K562 (cell line): ENCODE measurements around the gene TFAM. TPM values are rescaled to one million over a fixed set of nuclear protein-coding genes. Genes with fewer than 3 reads are reported as not detected.

Source experiments
- ATAC-seq: fragments of 200-7000 bp; cut with Tn5 transposase; 3 replicates; pipeline ENCODE4 v1.9.1; 2020; ENCODE audit warnings: moderate library complexity
- BruUV-seq: library from RNA; stranded (reverse); fragments of 400-500 nt; replicated peaks from 2 replicates; lab custom pipeline; 2021; lab: Mats Ljungman, UMichigan
- CTCF ChIA-PET: fragments of 300-600 bp; formaldehyde crosslinking; extraction: SDS; loops from one replicate; lab custom pipeline; 2021; ENCODE audit warnings: low intra/inter-chr PET ratio; lab: Yijun Ruan, JAX
- POLR2A ChIA-PET: fragments of 300-600, 350-650 bp; sonication (Branson Sonifier 250); formaldehyde crosslinking; extraction: SDS; loops from one replicate; lab custom pipeline; 2021; ENCODE audit warnings: antibody characterized with exemption, inconsistent platforms; lab: Yijun Ruan, JAX
- DNase-seq, 4 experiments: peaks; one replicate each; pipeline versions ENCODE4 v3.0.0 to v3.0.0-alpha.2; 2011 to 2018; ENCODE audit warnings: low spot score in 3 of 4, mixed read lengths in 3 of 4; ENCODE audit errors: extremely low read depth in 1 of 4
- FAIRE-seq: peaks from 2 replicates; lab custom pipeline; 2011; peaks lifted over from hg19 to GRCh38; lab: Jason Lieb, UNC
- H2AFZ ChIP-seq: 2 replicates; pipeline ENCODE4 v1.6.0; 2011; ENCODE audit warnings: low read depth, low read length, control low read depth, inconsistent platforms
- H3K27ac ChIP-seq: fragments of 200-600 bp; 3 replicates; pipeline ENCODE4 v1.8.0; 2011; ENCODE audit warnings: low read depth, mild to moderate bottlenecking, control low read depth, inconsistent platforms, low read length, moderate library complexity, mixed read lengths; ENCODE audit errors: extremely low read depth
- H3K27me3 ChIP-seq, 2 experiments: fragments of 300-600 bp in 1 of 2; 2 replicates in 1 of 2; 3 replicates in 1 of 2; pipeline versions ENCODE4 v1.6.0 to v1.8.0; 2011; ENCODE audit warnings: inconsistent platforms in 2 of 2, low read length in 2 of 2, mild to moderate bottlenecking in 1 of 2, mixed read lengths in 1 of 2, moderate library complexity in 1 of 2; ENCODE audit not compliant: control insufficient read depth in 2 of 2, insufficient read depth in 2 of 2
- H3K36me3 ChIP-seq: fragments of 300-600 bp; 3 replicates; pipeline ENCODE4 v1.8.0; 2011; ENCODE audit warnings: mild to moderate bottlenecking, low read length, inconsistent platforms; ENCODE audit not compliant: control insufficient read depth, insufficient read depth
- H3K4me1 ChIP-seq, 2 experiments: fragments of 200-600 bp in 1 of 2; replicated peaks in 1 of 2; 2 replicates in 1 of 2; 3 replicates in 1 of 2; pipeline versions ENCODE4 v1.5.1 to v1.8.0; 2011; ENCODE audit warnings: inconsistent platforms in 2 of 2, low read length in 2 of 2, mild to moderate bottlenecking in 1 of 2, mixed read lengths in 1 of 2, moderate library complexity in 1 of 2; ENCODE audit not compliant: control insufficient read depth in 2 of 2, insufficient read depth in 2 of 2
- H3K4me2 ChIP-seq: 2 replicates; pipeline ENCODE4 v1.6.1; 2011; ENCODE audit warnings: low read length, control low read depth, inconsistent platforms, mixed read lengths; ENCODE audit not compliant: insufficient read depth
- H3K4me3 ChIP-seq: fragments of 200-600 bp; sonication (generic), shearing (Covaris generic); 2 replicates; pipeline ENCODE4 v1.5.1; 2016; ENCODE audit warnings: control low read depth, inconsistent platforms
- H3K79me2 ChIP-seq: fragments of 200-600 bp; 3 replicates; pipeline ENCODE4 v1.8.0; 2011; ENCODE audit warnings: low read length, inconsistent platforms; ENCODE audit not compliant: control insufficient read depth, insufficient read depth
- H3K9ac ChIP-seq, 2 experiments: 2 replicates each; pipeline versions ENCODE4 v1.6.0 to v1.6.1; 2011; ENCODE audit warnings: low read depth in 2 of 2, low read length in 2 of 2, control low read depth in 1 of 2, inconsistent platforms in 1 of 2, mild to moderate bottlenecking in 1 of 2, mixed read lengths in 1 of 2; ENCODE audit not compliant: insufficient read depth in 1 of 2
- H3K9me1 ChIP-seq: one replicate; pipeline ENCODE4 v1.6.0; 2011; ENCODE audit warnings: inconsistent platforms, mild to moderate bottlenecking, low read length, moderate library complexity; ENCODE audit not compliant: control insufficient read depth, insufficient read depth
- H3K9me3 ChIP-seq: replicated peaks from 2 replicates; pipeline ENCODE4 v1.5.1; 2011; ENCODE audit warnings: low read depth, low read length, inconsistent platforms; ENCODE audit not compliant: control insufficient read depth, insufficient read depth
- H4K20me1 ChIP-seq: replicated peaks from 2 replicates; pipeline ENCODE4 v1.6.1; 2011; ENCODE audit warnings: low read length, inconsistent platforms, mixed read lengths; ENCODE audit not compliant: control insufficient read depth, insufficient read depth
- ARID1B ChIP-seq: fragments of 450-650 bp; IDR thresholded peaks from 2 replicates; pipeline ENCODE4 v1.6.1; 2016; ENCODE audit warnings: antibody characterized with exemption, mild to moderate bottlenecking, inconsistent platforms
- CBFB ChIP-seq: sonication (generic); formaldehyde crosslinking; IDR thresholded peaks from 2 replicates; pipeline ENCODE4 v1.4.0; 2020; ENCODE audit warnings: mild to moderate bottlenecking, missing genetic modification reagents
- ELF1 ChIP-seq: fragments of 200-800 bp; sonication (Bioruptor generic); IDR thresholded peaks from 2 replicates; pipeline ENCODE4 v1.6.1; 2016; ENCODE audit warnings: missing genetic modification characterization, missing compliant biosample characterization
- FOXA3 ChIP-seq, 2 experiments: fragments of 450-650 bp in 1 of 2; sonication (generic) in 1 of 2; formaldehyde crosslinking; IDR thresholded peaks in 1 of 2; conservative IDR thresholded peaks in 1 of 2; 2 replicates each; pipeline versions ENCODE4 v1.4.0 to v1.8.0; 2020 to 2022; ENCODE audit warnings: mild to moderate bottlenecking in 2 of 2, missing genetic modification reagents in 1 of 2
- FOXJ2 ChIP-seq: fragments of 200-800 bp; sonication (Bioruptor generic); IDR thresholded peaks from 2 replicates; pipeline ENCODE4 v1.6.1; 2016; ENCODE audit warnings: missing genetic modification characterization, missing compliant biosample characterization
- FOXJ3 ChIP-seq: sonication (generic); formaldehyde crosslinking; IDR thresholded peaks from 2 replicates; pipeline ENCODE4 v1.4.0; 2020; ENCODE audit warnings: mild to moderate bottlenecking, missing genetic modification reagents
- GATA2 ChIP-seq: sonication (generic); formaldehyde crosslinking; IDR thresholded peaks from 2 replicates; pipeline ENCODE4 v1.4.0; 2020; ENCODE audit warnings: mild to moderate bottlenecking, missing genetic modification reagents
- HMBOX1 ChIP-seq: sonication (generic); IDR thresholded peaks from 2 replicates; pipeline ENCODE4 v1.6.1; 2016
- LEF1 ChIP-seq: fragments of 450-650 bp; IDR thresholded peaks from 2 replicates; pipeline ENCODE4 v1.6.1; 2016; ENCODE audit warnings: mild to moderate bottlenecking
- MEIS2 ChIP-seq: fragments of 450-650 bp; IDR thresholded peaks from 2 replicates; pipeline ENCODE4 v1.6.1; 2014; ENCODE audit warnings: mild to moderate bottlenecking; ENCODE audit not compliant: partially characterized antibody
- PKNOX1 ChIP-seq: fragments of 450-650 bp; IDR thresholded peaks from 2 replicates; pipeline ENCODE4 v1.6.1; 2016
- RFX1 ChIP-seq: fragments of 450-650 bp; IDR thresholded peaks from 2 replicates; pipeline ENCODE4 v1.6.1; 2016; ENCODE audit warnings: mild to moderate bottlenecking, moderate library complexity
- SMARCA4 ChIP-seq: fragments of 450-650 bp; IDR thresholded peaks from 2 replicates; pipeline ENCODE4 v1.6.1; 2016
- SMARCE1 ChIP-seq: fragments of 450-650 bp; IDR thresholded peaks from 2 replicates; pipeline ENCODE4 v1.7.1; 2016; ENCODE audit warnings: mild to moderate bottlenecking
- SPI1 ChIP-seq: IDR thresholded peaks from 2 replicates; pipeline ENCODE4 v1.6.1; 2011; ENCODE audit warnings: low read depth, low read length, control low read depth, borderline replicate concordance
- SREBF2 ChIP-seq: sonication (generic); formaldehyde crosslinking; IDR thresholded peaks from 2 replicates; pipeline ENCODE4 v1.4.0; 2020; ENCODE audit warnings: mild to moderate bottlenecking, missing genetic modification reagents
- TBP ChIP-seq: optimal IDR thresholded peaks from 2 replicates; pipeline ENCODE3; 2011; ENCODE audit warnings: low read depth, low read length, improper control_type of control experiment
- TEAD4 ChIP-seq, 2 experiments: sonication (generic) in 1 of 2; formaldehyde crosslinking in 1 of 2; IDR thresholded peaks; 2 replicates each; pipeline versions ENCODE4 v1.6.1 to v1.8.0; 2012 to 2022; ENCODE audit warnings: borderline replicate concordance in 1 of 2, inconsistent platforms in 1 of 2, low read length in 1 of 2, mild to moderate bottlenecking in 1 of 2, missing genetic modification reagents in 1 of 2
- YBX1 ChIP-seq: fragments of 450-650 bp; IDR thresholded peaks from 2 replicates; pipeline ENCODE4 v1.7.1; 2016; ENCODE audit warnings: mild to moderate bottlenecking
- ZNF644 ChIP-seq: fragments of 200-800 bp; sonication (Bioruptor generic); IDR thresholded peaks from 2 replicates; pipeline ENCODE4 v1.6.1; 2016; ENCODE audit warnings: low read depth, missing genetic modification characterization, missing compliant biosample characterization
- WGBS: fragments of 100-300 bp; shearing (Covaris generic); methylation state at CpG from one replicate; pipeline ENCODE4 v1.1.6; 2016; ENCODE audit warnings: low coverage, mixed read lengths; ENCODE audit not compliant: insufficient coverage; ENCODE audit errors: missing lambda C conversion rate; 5-methylcytosine and 5-hydroxymethylcytosine counted together
- in situ Hi-C: fragments of 300-500 bp; cut with MboI; formaldehyde crosslinking; loops from 4 replicates; pipeline ENCODE4 v1.15.0; 2018; ENCODE audit warnings: inconsistent platforms, mixed read lengths
- intact Hi-C: fragments of 100-400 bp; cut with micrococcal nuclease; formaldehyde crosslinking; loops from 2 replicates; pipeline ENCODE4 v1.14.2; 2022
- polyA plus RNA-seq, 8 experiments: library from polyadenylated mRNA; depleted of rRNA in 4 of 8; stranded (reverse) in 5 of 8; unstranded in 3 of 8; fragments of >200 nt; fragmentation: Nextera tagmentation in 2 of 8; fragmentation: Illumina TruSeq in 1 of 8; extraction: Ambion mirVana in 2 of 8; extraction: Trizol in 1 of 8; gene quantifications; 2 replicates each; pipeline versions ENCODE4 v1.2.1 to v1.2.3, GENCODE V29; 2011 to 2014; ENCODE audit warnings: inconsistent platforms in 1 of 8, missing spikeins in 1 of 8
- total RNA-seq, 7 experiments: library from RNA; depleted of rRNA in 6 of 7; stranded (reverse); fragments of >200 nt in 6 of 7; fragmentation: Illumina TruSeq in 2 of 7; extraction: Trizol in 2 of 7; gene quantifications; 2 replicates each; pipeline versions ENCODE4 v1.2.1 to v1.2.3, GENCODE V29; 2011 to 2021; ENCODE audit warnings: low replicate concordance in 1 of 7

TFAM gene
- total and polyA plus RNA-seq, 9 of the 15 experiments (the other 6 are each of a cell fraction or from before 2014, with no cell fraction given), result 74.3 to 227 (median 155) TPM

DNA sequence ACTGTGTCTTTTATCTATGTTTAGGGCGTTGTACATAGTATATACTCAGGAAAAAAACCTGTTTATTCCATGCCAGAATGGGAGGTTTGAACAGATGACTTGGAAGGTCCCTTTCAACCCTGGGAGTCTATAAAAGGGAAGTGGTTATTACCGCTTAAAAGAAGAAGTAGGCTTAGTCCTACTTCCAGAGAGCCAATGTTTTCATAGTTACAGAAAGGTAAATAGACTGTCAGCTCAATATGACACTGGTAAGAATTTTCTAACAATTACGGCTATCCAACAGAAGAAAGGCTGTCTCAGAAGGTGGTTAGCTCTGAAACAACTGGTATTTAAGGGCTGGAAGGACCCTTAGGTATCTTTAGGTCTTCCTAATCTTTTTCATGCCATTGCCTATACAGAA is 1.1 kb upstream of the TFAM start:
- ChIA-PET POLR2A (interaction anchor here (1.3 to 3.6 kb wide), 6 partner anchors 12 to 83 kb away, joined by 4 to 22 read pairs (median 8); partner anchors contain the start of gene UBE2D1), CTCF (interaction anchor here (1.8 to 2.1 kb wide), 2 partner anchors 84 to 206 kb away, joined by 5 to 10 read pairs; no protein-coding TSS in a partner anchor)
- 17% methylated on average over 3 of the region's 3 CpGs for WGBS
- Histone ChIP-seq H4K20me1 (no peaks in the 10 kb centered on the region; the same call in 1 of the 2 replicates), H3K9me3 (no peaks in the 10 kb centered on the region), H3K9ac (peak overlapping the region in 1 of 2 experiments; percentile 87; a peak in 1 of 4 replicates), H3K4me3 (0 out of 2 replicates have a peak overlapping the region, but pooled peaks have one; percentile 86), H3K4me1 (peaks cover 11 to 18% of the 10 kb centered on the region in 2 experiments), H3K4me2 (peak overlapping the region; percentile 94), H3K36me3 (peaks cover 28% of the 10 kb centered on the region), H3K79me2 (peaks cover 47% of the 10 kb centered on the region), H3K9me1 (no peaks in the 10 kb centered on the region), H2AFZ (peak overlapping the region; percentile 93), H3K27me3 (no peaks in the 10 kb centered on the region), H3K27ac (peak overlapping the region; percentile 28; the same call in 2 of the 3 replicates)
- TF ChIP-seq ELF1 (tag) (0 out of 2 replicates have a peak, but pooled peaks have one; percentile 4), CBFB (CRISPR knock-in tag) (no peak), SREBF2 (CRISPR knock-in tag) (no peak), TEAD4 (IDR thresholded peaks at IDR 0.05; ENCODE audit: low read length) (peak; percentile 26; the same call in 1 of the 2 replicates), TEAD4 (CRISPR knock-in tag; IDR thresholded peaks at IDR 0.05; ENCODE audit: borderline replicate concordance) (no peak), RFX1 (peak; percentile 33), ZNF644 (tag) (0 out of 2 replicates have a peak, but pooled peaks have one; percentile 18), SMARCA4 (0 out of 2 replicates have a peak, but pooled peaks have one; percentile 20), PKNOX1 (peak; percentile 22; the same call in 1 of the 2 replicates), FOXJ3 (CRISPR knock-in tag) (peak; percentile 86), HMBOX1 (peak; percentile 37), SPI1 (peak; percentile 98), FOXJ2 (peak; percentile 94), ARID1B (0 out of 2 replicates have a peak, but pooled peaks have one; percentile 8), TBP (peak; percentile 16), MEIS2 (peak; percentile 35), FOXA3 (CRISPR knock-in tag; conservative IDR thresholded peaks at IDR 0.05 in 1 of 2, IDR thresholded peaks at IDR 0.05 in 1 of 2) (peak in 1 of 2 experiments; percentile 66; a peak in 2 of 4 replicates), LEF1 (peak; percentile 25; the same call in 1 of the 2 replicates), YBX1 (no peak), SMARCE1 (peak; percentile 47; the same call in 1 of the 2 replicates), GATA2 (CRISPR knock-in tag) (no peak)
- ATAC-seq (no peak), FAIRE-seq (no peak), DNase-seq (peak in 2 of 4 experiments; percentile 23 to 35)
- in situ Hi-C loops, result loop anchor here (10.0 kb wide), 1 partner anchor 199 kb away; no protein-coding TSS in a partner anchor
- intact Hi-C loops, result loop anchor here (2.0 kb wide), 1 partner anchor 49 kb away; the partner anchor contains the start of gene UBE2D1
- no TSS peak for BruUV-seq
